SU-DHL-6 (cell line): ENCODE data around the gene SYTL1.

Experiments used
- H2AFZ ChIP-seq: fragments of 200-600 bp; sonication (generic); 2 replicates; pipeline ENCODE4 v1.6.1; 2014; ENCODE audit warnings: low read depth, mild to moderate bottlenecking, moderate library complexity, mixed read lengths, antibody characterized with exemption, low read length; ENCODE audit not compliant: severe bottlenecking
- H3F3A ChIP-seq: fragments of 200-600 bp; shearing (Covaris generic); 2 replicates; pipeline ENCODE4 v1.6.0; 2016; ENCODE audit warnings: antibody characterized with exemption, mild to moderate bottlenecking; ENCODE audit not compliant: insufficient read depth
- H3K27ac ChIP-seq: fragments of 200-600 bp; sonication (generic); 2 replicates; pipeline ENCODE4 v1.5.1; 2016; ENCODE audit warnings: low read depth, mild to moderate bottlenecking, low read length, moderate library complexity, mixed read lengths
- H3K27me3 ChIP-seq: fragments of 200-600 bp; sonication (generic), shearing (Covaris generic); 2 replicates; pipeline ENCODE4 v1.6.0; 2014; ENCODE audit warnings: mild to moderate bottlenecking, low read length
- H3K36me3 ChIP-seq: fragments of 200-600 bp; sonication (generic); 2 replicates; pipeline ENCODE4 v1.6.1; 2014; ENCODE audit warnings: mild to moderate bottlenecking, low read length, mixed read lengths
- H3K4me2 ChIP-seq: fragments of 300-600, 200-600 bp; shearing (Covaris generic), sonication (generic); 2 replicates; pipeline ENCODE4 v1.6.0; 2014; ENCODE audit warnings: low read length, low read depth, mild to moderate bottlenecking; ENCODE audit not compliant: poor library complexity, severe bottlenecking
- H3K4me3 ChIP-seq: fragments of 200-600 bp; sonication (generic); 2 replicates; pipeline ENCODE4 v1.5.1; 2014; ENCODE audit warnings: antibody characterized with exemption, low read length, mild to moderate bottlenecking, mixed read lengths; ENCODE audit not compliant: insufficient read depth, poor library complexity, severe bottlenecking
- H3K79me2 ChIP-seq: fragments of 200-600 bp; sonication (generic); 2 replicates; pipeline ENCODE4 v1.6.1; 2014; ENCODE audit warnings: mild to moderate bottlenecking, low read length, moderate library complexity; ENCODE audit not compliant: insufficient read depth
- H3K9ac ChIP-seq: fragments of 200-600 bp; sonication (generic); 2 replicates; pipeline ENCODE4 v1.7.0; 2014; ENCODE audit warnings: mild to moderate bottlenecking, low read length
- H3K9me2 ChIP-seq: fragments of 200-600 bp; sonication (generic); replicated peaks from 2 replicates; pipeline ENCODE4 v1.6.1; 2014; ENCODE audit warnings: low read length; ENCODE audit not compliant: insufficient read depth
- H3K9me3 ChIP-seq: fragments of 200-600 bp; sonication (generic); 2 replicates; pipeline ENCODE4 v1.6.1; 2014; ENCODE audit warnings: low read length, mixed read lengths; ENCODE audit not compliant: insufficient read depth
- H4K20me1 ChIP-seq: fragments of 200-600 bp; sonication (generic); 2 replicates; pipeline ENCODE4 v1.6.1; 2014; ENCODE audit warnings: low read depth, mild to moderate bottlenecking, antibody characterized with exemption, low read length, moderate library complexity, mixed read lengths
- EZH2phosphoT487 ChIP-seq: fragments of 200-600 bp; sonication (generic), shearing (Covaris generic); conservative IDR thresholded peaks from 2 replicates; pipeline ENCODE4 v1.6.1; 2018; ENCODE audit warnings: mild to moderate bottlenecking, antibody characterized with exemption, low read length, moderate library complexity, mixed read lengths
- TF ChIP-seq, protein P1 (sequence below): fragments of 200-600 bp; sonication (generic); IDR thresholded peaks from one replicate; pipeline ENCODE4 v1.5.1; 2017; ENCODE audit warnings: antibody characterized with exemption, mild to moderate bottlenecking, low read length, moderate library complexity; ENCODE audit not compliant: insufficient read depth, poor library complexity, severe bottlenecking

The SYTL1 gene

DNA sequence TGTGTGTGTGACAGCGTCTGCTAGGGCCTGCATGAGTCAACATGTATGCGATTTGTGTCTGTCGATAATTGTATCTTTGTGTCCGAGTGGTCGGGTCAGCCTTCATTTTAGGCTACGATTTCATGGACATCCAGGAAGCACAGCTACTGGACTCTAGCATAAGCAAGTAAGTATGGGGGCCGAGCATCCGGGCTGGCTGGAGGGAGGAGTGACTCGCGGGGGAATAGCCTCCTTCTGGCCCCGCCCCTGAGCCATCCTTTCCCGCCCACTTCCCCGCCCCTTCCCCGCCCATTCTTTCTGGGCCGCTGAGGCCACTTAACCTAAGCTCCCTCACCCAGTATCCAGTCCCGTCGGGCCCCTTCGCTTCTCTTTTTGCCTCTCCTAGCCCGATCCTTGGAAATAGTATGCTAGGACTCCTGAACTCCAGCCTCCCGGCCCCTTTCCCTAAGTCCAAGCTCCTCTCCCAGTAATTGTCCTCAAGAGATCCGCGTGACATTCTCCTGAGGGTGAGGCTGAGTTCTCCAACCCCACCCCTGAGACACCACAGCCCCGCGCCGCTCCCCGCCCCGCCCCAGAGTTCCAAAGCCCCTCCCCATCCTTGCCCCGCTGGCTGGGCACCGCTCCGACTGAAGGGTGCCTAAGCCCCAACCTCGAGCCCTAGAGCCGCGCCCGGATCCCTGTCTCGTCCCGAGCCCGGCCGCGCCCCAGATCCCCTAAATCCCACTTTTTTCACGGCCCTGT is 23.7 kb downstream of the SYTL1 start:
- no peaks in the 10 kb centered on the region for H3K9me3 ChIP-seq
- TF ChIP-seq EZH2phosphoT487: no peak
- TF ChIP-seq, protein P1, sequence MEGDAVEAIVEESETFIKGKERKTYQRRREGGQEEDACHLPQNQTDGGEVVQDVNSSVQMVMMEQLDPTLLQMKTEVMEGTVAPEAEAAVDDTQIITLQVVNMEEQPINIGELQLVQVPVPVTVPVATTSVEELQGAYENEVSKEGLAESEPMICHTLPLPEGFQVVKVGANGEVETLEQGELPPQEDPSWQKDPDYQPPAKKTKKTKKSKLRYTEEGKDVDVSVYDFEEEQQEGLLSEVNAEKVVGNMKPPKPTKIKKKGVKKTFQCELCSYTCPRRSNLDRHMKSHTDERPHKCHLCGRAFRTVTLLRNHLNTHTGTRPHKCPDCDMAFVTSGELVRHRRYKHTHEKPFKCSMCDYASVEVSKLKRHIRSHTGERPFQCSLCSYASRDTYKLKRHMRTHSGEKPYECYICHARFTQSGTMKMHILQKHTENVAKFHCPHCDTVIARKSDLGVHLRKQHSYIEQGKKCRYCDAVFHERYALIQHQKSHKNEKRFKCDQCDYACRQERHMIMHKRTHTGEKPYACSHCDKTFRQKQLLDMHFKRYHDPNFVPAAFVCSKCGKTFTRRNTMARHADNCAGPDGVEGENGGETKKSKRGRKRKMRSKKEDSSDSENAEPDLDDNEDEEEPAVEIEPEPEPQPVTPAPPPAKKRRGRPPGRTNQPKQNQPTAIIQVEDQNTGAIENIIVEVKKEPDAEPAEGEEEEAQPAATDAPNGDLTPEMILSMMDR: no peak
- H2AFZ ChIP-seq: peak overlapping the region; percentile 72
- H3K4me3 ChIP-seq: peak overlapping the region; percentile 67
- H3K9me2 ChIP-seq: no peaks in the 10 kb centered on the region
- no peaks in the 10 kb centered on the region for H3K79me2 ChIP-seq
- H3F3A ChIP-seq: peaks cover 4% of the 10 kb centered on the region; the same call in 1 of the 2 replicates
- no peaks in the 10 kb centered on the region for H4K20me1 ChIP-seq
- no peaks in the 10 kb centered on the region for H3K36me3 ChIP-seq
- no peak overlapping the region for H3K27ac ChIP-seq
- no peaks in the 10 kb centered on the region for H3K27me3 ChIP-seq
- peak overlapping the region; percentile 55 for H3K9ac ChIP-seq
- H3K4me2 ChIP-seq: peak overlapping the region; percentile 92

DNA sequence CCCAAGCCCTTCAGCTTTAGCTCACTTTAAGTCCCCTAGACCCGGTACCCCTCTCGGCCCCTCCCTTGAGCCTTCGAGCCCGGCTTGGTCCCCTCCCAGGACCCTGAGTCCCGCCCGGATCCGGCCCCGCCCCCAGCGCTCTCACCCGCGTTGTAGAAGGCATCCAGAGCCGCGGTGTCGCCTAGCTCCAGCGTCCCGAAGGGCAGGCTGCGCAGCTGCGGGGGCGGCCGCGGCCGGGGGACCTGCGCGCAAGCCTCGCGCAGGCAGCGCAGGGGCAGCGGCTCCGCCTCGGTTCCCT is 24.2 kb downstream of the SYTL1 start:
- Histone ChIP-seq H3K4me3 (peak overlapping the region; percentile 67), H3K4me2 (peak overlapping the region; percentile 92), H3K9me3 (no peaks in the 10 kb centered on the region), H3F3A (peaks cover 4% of the 10 kb centered on the region; the same call in 1 of the 2 replicates), H3K9me2 (no peaks in the 10 kb centered on the region), H3K27me3 (no peaks in the 10 kb centered on the region), H3K27ac (no peak overlapping the region), H2AFZ (peak overlapping the region; percentile 72), H3K79me2 (no peaks in the 10 kb centered on the region), H4K20me1 (no peaks in the 10 kb centered on the region), H3K36me3 (no peaks in the 10 kb centered on the region), H3K9ac (peak overlapping the region; percentile 55)
- no peak for TF ChIP-seq EZH2phosphoT487
- TF ChIP-seq, protein P1: no peak

DNA sequence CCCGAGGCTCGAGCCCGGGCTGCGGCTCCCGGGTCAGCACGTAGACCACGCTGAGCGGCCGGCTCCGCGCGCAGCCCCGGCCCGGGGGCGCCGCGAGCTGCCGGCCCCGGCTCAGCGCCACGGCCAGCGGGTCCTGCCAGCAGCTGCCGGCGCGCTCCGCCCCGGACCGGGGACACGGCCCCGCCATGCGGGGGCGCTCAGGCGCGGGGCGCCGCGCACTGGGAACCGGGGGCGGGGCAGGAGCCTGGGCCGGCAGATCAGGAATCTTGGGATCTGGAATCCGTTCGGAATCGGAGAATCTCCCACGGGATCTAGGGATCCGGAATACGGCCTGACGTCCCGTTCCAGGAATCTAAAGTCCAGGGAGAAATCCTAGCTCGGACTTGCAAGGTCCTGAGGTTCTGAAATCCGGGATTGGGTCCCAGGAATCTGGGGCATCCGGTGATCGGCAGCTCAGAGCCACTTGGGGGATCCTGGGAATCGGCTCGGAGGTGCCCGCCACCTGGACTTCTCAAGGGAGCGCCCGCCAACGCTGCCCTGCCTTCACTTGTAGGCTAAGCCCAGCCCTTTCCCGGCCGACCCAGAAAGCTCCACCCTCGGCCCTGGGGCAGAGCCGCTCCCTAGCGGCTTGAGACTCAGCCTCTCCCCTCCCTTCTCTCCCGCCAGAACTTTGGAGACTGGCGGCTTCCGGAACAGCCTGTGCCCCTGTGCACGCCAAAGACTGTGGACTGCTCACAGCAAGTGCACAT is 24.8 kb downstream of the SYTL1 start, which contains the start of gene MAP3K6:
Gene MAP3K6, minus strand, starts transcription at position 551 of the 749 bp plus-strand sequence. Its CDS starts 364 bp downstream, at position 187.
- no peaks in the 10 kb centered on the region for H3K36me3 ChIP-seq
- H3K4me2 ChIP-seq: peak within 1 kb of the TSS; percentile 92
- H3K9me2 ChIP-seq: no peaks in the 10 kb centered on the region
- H3F3A ChIP-seq: peaks cover 4% of the 10 kb centered on the region; the same call in 1 of the 2 replicates
- no peak for TF ChIP-seq EZH2phosphoT487
- TF ChIP-seq, protein P1: peak; percentile 24
- no peaks in the 10 kb centered on the region for H3K79me2 ChIP-seq
- H3K27me3 ChIP-seq: no peaks in the 10 kb centered on the region
- H2AFZ ChIP-seq: peak within 1 kb of the TSS; percentile 72
- no peaks in the 10 kb centered on the region for H4K20me1 ChIP-seq
- H3K4me3 ChIP-seq: peak within 1 kb of the TSS; percentile 67
- H3K27ac ChIP-seq: no peak within 1 kb of the TSS
- peak within 1 kb of the TSS; percentile 55 for H3K9ac ChIP-seq
- H3K9me3 ChIP-seq: no peaks in the 10 kb centered on the region
